ENCODE results near the gene PTGER4. TPM values are rescaled to one million over a fixed set of nuclear protein-coding genes. Genes with fewer than 3 reads are reported as not detected.
A peak's percentile ranks its signal among the peaks of the same experiment; 100 is the strongest.

The PTGER4 gene
- polyA plus RNA-seq, 1 donor, result 5.3 TPM

- DNase-seq, result no peak
Observed at GRCh38 chr5:40669606-40670390, 9.9 kb upstream of the PTGER4 start.

GRCh38 chr5:40672425-40672824, 7.3 kb upstream of the PTGER4 start:
- DNase-seq, result no peak

- DNase-seq, result no peak
Observed at GRCh38 chr5:40674661-40675235, 5.0 kb upstream of the PTGER4 start.

DNA sequence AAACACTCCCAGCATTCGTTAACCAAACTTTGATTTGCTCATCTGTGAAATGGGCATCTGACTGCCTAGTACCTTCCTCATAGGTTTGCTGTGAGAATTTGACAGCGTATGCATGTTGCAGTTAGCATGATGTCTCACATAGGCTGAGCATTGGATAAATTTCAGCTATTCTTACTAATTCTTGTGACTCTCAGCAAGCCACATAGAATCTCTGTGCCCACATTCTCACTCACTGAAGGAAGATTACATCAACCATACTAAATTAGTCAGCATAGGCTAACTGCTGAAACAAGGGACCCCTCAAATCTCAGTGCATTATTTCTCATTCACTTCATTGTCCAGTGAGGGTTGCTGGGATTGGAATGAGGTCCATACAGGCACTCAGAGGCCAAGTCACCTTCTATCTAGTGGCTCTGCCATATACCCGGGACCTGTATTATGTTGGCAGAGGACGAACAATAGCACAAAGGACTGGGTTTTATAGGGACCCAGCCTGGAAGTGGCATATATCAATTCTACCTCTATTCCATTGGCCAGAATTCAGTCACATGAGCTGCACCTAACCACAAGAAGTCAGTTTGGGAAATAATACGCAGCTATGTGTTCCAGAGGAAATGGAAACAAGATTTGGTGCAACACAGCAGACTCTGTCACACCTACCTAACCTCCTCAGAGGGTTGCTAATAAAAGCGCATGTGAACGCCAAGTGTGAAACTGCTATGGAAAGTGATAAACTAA, 4.2 kb upstream of the PTGER4 start:
- DNase-seq, result no peak

DNA sequence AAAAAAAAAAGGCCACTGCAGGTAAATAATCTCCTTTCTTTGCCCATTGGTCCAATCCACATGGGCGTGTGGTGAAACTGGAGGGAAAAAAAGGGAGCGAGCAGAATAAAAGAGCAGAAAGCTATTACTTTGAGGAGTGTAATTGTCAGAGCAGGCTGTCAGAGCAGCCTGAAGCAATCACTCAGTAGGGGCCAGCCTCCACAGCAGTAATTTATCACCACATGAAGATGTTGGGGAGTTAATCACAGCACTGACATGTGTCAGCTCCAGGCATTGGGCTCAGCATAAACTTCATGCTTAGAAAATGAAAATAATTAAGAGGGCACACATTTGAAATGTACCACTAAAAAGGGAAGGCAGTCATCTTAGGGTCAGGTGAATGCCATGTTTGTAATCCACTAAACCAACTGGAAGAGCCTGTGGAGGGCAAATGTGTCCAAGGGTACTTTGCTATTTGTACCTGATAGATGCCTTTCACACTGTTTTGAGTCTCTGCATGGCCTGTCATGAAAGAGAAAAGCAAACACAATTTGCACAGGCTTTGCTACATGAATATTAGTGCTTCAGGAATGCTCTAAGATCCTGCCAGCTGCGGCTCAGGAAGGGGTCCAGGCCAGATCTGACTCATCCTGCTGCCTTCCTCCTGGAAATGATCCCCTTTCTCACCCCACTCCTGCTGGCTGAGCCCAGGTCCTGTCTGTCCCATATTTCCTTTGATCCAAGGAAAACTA, 2.9 kb upstream of the PTGER4 start:
- no peak for DNase-seq

DNA sequence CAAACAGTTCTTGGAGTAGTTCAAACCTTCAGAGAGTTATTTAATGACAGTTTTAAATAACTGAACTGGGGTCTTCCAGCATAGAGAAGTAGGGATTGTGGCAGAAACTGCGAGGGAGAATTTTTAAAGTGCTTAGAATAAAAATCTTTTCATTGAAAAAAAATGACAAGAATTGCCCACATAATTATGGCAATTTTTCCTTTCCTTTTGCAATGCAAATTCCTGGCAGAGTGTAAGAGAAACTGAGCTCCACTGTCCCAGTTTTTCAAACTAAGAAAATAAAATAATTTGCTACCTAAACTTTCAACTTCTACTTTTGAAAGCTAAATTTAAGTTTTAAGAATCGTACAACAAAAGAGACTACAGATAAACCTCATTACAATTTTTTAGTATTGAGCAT, 2.3 kb upstream of the PTGER4 start:
- DNase-seq, result no peak

DNA sequence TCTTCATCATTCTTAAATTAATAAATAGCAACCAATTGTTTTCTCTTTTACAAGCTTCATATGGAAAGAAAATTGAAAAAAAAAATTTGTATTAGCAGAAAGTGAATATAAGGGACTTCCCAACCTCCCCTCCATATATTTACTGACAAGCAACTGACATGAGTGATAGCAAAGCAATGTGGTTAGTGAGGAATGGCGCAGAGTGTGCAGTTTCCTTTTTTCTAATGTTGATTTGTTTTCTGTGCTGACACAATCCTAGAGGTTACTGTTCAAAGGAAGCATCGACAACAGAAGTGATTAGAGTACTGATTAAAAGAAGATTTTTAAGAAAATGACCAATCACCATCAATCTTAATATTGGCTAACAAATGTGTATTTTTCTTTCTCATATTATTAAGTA, 1.7 kb upstream of the PTGER4 start:
- no peak for DNase-seq

GRCh38 chr5:40678460-40679147, 1.1 kb upstream of the PTGER4 start:
- DNase-seq, result no peak

- DNase-seq, result peak; percentile 95
Observed at GRCh38 chr5:40679148-40679912, 385 bp upstream of the PTGER4 start.

DNA sequence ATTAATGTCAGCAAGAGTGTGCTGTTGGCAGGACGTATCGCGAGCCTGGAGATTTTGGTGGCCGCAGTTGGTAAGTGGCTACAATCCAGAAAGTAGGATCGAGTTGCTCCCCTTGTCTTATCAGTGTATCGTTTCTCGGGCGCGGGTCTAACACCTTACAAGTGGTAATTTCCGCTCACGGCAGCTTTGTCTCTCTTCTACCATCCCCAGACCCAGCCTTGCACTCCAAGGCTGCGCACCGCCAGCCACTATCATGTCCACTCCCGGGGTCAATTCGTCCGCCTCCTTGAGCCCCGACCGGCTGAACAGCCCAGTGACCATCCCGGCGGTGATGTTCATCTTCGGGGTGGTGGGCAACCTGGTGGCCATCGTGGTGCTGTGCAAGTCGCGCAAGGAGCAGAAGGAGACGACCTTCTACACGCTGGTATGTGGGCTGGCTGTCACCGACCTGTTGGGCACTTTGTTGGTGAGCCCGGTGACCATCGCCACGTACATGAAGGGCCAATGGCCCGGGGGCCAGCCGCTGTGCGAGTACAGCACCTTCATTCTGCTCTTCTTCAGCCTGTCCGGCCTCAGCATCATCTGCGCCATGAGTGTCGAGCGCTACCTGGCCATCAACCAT, 1.1 kb downstream of the PTGER4 start:
- no peak for DNase-seq

- no peak for DNase-seq
Observed at GRCh38 chr5:40681363-40682153, 1.8 kb downstream of the PTGER4 start.

DNA sequence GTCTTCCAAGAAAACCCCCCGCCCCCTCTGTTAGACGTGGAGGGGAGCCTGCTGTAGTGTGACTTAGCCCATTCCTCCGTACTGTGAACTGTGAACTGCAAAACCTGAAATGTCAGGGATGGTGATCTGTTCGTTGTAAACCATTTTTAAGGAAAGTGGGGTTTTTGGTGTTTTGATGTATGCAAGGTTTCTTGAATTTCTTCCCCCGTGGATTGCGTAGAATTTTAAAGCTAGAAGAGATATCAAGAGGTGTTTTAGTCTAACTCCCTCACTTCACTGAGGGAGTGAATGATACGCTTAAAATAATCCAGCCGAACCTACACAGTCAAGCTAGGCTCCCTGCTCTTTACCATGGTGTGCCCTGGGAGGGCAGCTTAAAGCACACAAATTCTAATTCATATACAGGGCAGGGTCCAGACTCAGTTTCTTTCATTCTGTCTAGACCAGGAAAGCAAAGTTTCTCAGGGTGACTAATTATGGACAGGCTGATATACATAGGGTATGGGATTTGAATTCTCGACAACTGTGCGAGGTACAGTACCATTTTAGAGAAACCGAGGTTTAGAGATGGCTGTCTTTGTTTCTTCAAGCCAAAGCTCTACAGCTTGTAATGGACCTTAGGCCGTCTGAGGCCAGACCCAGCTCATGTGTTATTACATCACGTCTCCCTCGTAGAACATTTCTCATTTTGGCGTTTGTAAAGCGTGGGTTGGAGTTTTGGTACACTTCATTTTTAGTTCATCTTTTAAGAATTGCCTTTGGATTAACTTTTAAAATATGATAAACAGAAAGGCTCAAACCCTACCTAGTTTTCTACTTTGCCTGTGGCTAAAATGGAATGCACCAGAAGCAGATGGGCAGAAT, 2.7 kb downstream of the PTGER4 start:
- no peak for DNase-seq

DNA sequence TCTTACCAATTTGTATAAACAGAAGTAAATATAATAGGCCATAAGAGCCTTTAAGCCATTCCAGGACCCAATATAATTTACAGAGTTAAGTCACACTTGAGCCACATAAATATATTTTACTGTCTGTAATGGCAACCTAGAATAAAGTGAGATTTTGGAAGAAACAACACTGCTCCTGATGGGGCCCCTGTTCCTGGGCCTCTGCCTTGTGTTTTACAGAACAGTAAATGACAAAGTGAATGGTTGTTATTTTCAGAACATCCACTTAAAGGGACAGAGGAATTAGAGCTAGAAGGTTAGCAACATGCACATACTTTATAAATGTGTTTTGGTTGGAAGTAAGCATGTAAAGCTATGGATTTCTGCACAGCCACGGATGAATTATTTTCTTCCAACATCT, 3.6 kb downstream of the PTGER4 start:
- no peak for DNase-seq

DNA sequence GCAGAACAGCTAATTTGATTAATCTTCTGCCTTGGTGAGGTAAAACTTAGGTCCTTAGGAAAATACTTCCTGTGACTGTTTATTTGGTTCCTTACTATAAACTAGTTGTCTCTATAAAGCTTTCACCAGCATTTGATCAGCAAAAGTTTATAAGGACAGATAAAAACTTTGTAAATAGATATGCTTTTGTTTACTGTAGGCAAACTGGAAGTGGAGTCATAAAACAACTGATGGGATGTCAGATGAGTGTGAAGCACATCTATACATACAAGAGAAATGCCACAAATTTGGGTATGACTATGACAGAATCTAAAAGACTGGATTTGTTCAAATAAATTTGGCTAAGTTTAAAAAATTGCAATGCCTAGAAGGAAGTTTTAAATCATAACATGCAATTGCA, 5.5 kb downstream of the PTGER4 start:
- DNase-seq, result no peak

DNA sequence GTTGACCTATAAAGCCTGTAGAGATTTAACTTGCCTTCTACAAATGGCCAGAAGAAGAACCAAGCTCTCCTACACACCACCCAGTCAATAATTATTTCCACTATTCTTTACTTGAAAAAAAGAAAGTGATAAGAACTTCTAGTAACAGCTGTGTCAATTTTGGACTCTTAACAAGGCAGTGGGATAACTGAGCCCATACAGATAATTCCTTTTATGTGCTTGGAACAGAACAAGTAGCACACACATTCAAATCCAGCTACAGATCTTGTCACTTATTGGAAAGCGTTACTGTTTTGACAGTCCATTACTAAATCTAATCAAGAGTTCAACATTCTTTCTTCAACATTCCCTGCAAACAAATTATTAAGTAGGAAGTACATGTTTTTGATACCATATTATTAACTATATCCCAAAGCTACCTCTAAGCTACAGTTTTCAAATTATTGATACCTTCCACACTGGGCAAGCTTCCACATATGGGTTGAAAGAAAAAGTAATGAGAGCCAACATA, 6.3 kb downstream of the PTGER4 start:
- no peak for DNase-seq

DNA sequence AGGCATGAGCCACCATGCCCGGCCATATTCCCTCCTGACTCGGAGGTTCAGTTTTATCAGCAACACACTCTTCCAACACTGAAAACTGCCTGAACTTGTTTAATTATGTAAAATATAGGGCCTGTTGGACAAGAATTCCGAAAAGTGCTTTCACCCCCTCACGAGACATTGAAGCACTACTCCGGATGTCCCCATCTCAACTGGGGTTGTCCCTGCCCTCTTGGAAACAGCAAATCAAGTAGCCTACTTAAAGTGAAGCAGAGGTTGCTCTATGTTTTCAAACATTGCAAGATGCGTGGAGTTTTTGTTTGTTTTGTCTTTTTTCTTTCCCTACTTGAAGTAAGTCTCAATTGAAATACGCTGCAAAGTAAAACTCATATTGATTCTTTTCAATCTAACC, 7.6 kb downstream of the PTGER4 start:
- DNase-seq, result no peak

DNA sequence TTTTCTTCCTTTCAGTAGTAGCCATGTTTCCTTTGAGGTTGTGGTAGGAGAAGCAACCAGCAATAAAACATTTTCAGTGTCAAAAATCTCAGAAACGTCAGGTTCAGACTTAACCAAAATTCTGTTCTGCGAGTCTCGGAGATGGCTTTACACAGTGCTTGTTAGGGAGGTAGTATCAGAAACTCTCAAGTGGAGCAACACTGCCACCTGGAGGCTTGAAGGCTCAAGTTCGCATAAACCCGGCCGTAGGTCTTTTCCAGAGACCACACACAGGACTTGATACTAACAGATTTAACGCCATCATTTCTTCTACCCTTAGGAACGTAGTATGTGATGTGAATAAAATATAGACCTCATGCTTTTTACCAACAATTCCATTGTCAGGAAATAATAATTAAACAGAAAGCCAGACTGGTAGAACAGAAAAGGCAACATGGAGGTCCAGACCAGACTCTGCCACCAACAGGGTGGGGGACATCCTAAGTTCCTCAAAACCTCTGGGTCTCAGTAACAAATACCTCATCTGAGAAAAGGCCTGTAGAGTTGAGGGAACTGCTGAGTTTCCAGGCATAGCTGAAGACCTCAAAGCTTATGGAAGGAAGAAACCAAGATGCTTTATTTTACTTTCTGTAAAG, 8.5 kb downstream of the PTGER4 start:
- DNase-seq, result peak; percentile 91

DNA sequence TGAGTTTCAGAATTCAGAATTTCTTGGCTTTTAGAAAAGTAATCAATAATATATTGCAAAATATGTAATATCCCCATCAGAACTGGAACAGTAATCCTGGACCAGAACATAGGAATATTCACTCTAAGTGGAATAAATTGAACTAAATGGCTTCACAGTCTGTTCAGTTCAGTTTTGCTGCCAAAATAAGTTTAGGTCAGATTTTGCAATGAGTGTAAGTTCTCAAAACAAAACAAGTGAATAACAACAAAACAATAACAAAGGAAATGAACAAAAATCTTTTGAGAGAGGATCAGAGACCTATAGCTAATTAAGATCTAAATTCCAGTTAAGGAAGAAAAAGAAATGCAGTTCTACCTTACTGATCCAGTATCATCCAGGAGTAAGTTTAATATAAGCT, 9.3 kb downstream of the PTGER4 start:
- no peak for DNase-seq

DNA sequence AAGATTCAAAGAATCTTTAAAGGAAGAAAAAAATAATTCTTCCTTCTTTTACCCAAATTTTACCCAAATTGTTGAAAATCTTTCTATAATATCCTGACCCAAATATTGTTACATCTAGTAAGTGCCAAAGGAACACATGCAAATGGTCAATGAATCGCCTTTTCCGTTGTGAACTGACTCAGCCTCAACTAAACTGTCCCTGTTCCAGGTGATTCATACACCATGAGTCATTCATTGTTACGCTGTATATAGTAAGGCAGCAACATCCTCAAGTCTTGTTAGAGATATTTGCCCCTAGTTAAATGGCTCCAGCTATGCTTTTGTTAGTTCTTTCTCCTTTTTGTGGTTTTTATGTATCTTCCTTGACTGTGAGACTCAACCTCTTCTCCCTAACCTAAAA, 9.7 kb downstream of the PTGER4 start:
- peak; percentile 80 for DNase-seq
